Activated CD4-positive, alpha-beta T cell treated with anti-CD3 and anti-CD28 coated beads for 36 hours (primary cell): ENCODE data around the gene LDAF1. TPM values are rescaled to one million over a fixed set of nuclear protein-coding genes. Genes with fewer than 3 reads are reported as not detected.
"Not testable (repeated sequence)": the region's sequence is repeated elsewhere in the genome, so short reads cannot be mapped to it uniquely, and the experiment has no call there.

Experiments
- ATAC-seq: fragments of 200-7000 bp; cut with Tn5 transposase; one replicate; pipeline ENCODE4 v1.10.0; 2021; ENCODE audit warnings: mild to moderate bottlenecking, moderate library complexity
- CTCF ChIA-PET: fragments of 350-600 bp; sonication (Branson Sonifier 250); formaldehyde crosslinking; loops from one replicate; lab custom pipeline; 2021; ENCODE audit warnings: antibody characterized with exemption; lab: Charles Lee
- POLR2A ChIA-PET: fragments of 350-600 bp; sonication (Branson Sonifier 250); formaldehyde crosslinking; loops from one replicate; lab custom pipeline; 2021; ENCODE audit warnings: antibody characterized with exemption, inconsistent platforms; lab: Charles Lee
- DNase-seq: peaks from one replicate; pipeline ENCODE4 v3.0.0-alpha.2; 2020
- H3K27ac Mint-ChIP-seq: one replicate; pipeline ENCODE4 v1.8.0; 2021; ENCODE audit warnings: mixed read lengths
- H3K27me3 Mint-ChIP-seq: one replicate; pipeline ENCODE4 v1.8.0; 2021; ENCODE audit warnings: mixed read lengths
- H3K36me3 Mint-ChIP-seq: one replicate; pipeline ENCODE4 v1.8.0; 2021; ENCODE audit warnings: low read depth, mixed read lengths
- H3K4me1 Mint-ChIP-seq: one replicate; pipeline ENCODE4 v1.8.0; 2021; ENCODE audit warnings: mixed read lengths
- H3K4me3 Mint-ChIP-seq: one replicate; pipeline ENCODE4 v1.8.0; 2021; ENCODE audit warnings: mild to moderate bottlenecking, moderate library complexity, mixed read lengths
- H3K9me3 Mint-ChIP-seq: one replicate; pipeline ENCODE4 v1.8.0; 2021; ENCODE audit warnings: low read depth, mixed read lengths
- intact Hi-C, 2 experiments: fragments of 100-400 bp; cut with DNase I in 1 of 2; cut with micrococcal nuclease in 1 of 2; formaldehyde crosslinking; loops; one replicate each; pipeline versions ENCODE4 v1.14.2 to v1.15.1; 2022 to 2024; cut with DNase I, micrococcal nuclease
- total RNA-seq, 2 experiments: library from RNA; stranded (reverse); gene quantifications; one replicate each; pipeline ENCODE4 v1.2.3, GENCODE V29; 2021

Gene LDAF1
- total RNA-seq, 2 experiments from 2014 or later, result 7.2 to 11.7 TPM

DNA sequence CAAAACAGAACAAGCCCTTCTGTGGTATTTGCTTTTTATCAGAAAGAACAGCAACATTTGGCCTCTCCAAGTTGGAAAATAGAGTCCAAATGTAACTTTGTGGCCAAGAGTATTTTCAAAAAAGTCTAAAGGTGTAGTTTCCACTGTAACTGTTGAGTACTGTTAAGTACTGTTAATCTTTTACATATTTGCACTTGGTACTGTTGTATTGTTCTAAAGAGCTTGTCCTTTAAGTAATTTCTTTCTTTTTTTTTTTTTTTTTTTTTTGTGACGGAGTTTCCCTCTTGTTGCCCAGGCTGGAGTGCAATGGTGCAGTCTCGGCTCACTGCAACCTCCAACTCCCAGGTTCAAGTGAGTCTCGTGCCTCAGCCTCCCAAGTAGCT is 21.5 kb downstream of the LDAF1 start:
- Mint-ChIP-seq H3K36me3 (peaks cover 61% of the 10 kb centered on the region), H3K27me3 (no peaks in the 10 kb centered on the region), H3K4me1 (peaks cover 7% of the 10 kb centered on the region), H3K9me3 (peaks cover 19% of the 10 kb centered on the region), H3K4me3 (no peak overlapping the region), H3K27ac (no peak overlapping the region)
- no peak for ATAC-seq
- DNase-seq, result no peak
- intact Hi-C loops, result no loop called here
- ChIA-PET POLR2A (no interaction called here), CTCF (interaction anchor here (0.9 kb wide), 1 partner anchor 9 kb away, joined by 3 read pairs; no protein-coding TSS in a partner anchor)

DNA sequence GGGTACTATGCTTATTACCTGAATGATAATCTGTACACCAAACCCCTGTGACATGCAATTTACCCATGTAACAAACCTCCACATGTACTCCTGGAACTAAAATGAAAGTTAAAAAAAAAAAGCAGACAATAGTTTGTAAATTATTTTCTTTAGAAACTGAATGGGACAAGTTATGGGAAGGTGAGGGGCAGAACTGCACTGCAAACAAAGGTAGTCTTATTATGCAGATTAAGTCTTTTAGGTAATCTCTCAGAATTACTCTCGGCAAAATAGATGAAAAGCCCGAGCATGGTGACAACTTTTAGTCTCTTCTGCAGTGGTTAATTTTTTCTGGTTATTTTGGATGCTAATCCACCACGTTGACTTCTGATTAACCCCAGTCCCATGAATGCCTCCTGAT is 25.5 kb downstream of the LDAF1 start:
- intact Hi-C loops, result no loop called here
- H3K4me3 Mint-ChIP-seq, result no peak overlapping the region

GRCh38 chr16:21184834-21185233 is 26.4 kb downstream of the LDAF1 start:
- Mint-ChIP-seq H3K36me3 (peaks cover 41% of the 10 kb centered on the region), H3K4me3 (no peak overlapping the region), H3K27ac (peak overlapping the region; percentile 44), H3K27me3 (peaks cover 3% of the 10 kb centered on the region), H3K4me1 (peaks cover 28% of the 10 kb centered on the region), H3K9me3 (peaks cover 19% of the 10 kb centered on the region)
- POLR2A ChIA-PET, result no interaction called here
- intact Hi-C loops, result loop anchor here in 1 of 2 experiments (5.0 kb wide), 1 partner anchor 372 kb away; no protein-coding TSS in a partner anchor
- DNase-seq (peak; percentile 50), ATAC-seq (peak; percentile 81)
- CTCF ChIA-PET, result no interaction called here

More for the DNA sequence above, 25.5 kb downstream of the LDAF1 start:
- POLR2A ChIA-PET, result no interaction called here
- DNase-seq (no peak), ATAC-seq (no peak)
- Mint-ChIP-seq H3K27me3 (no peaks in the 10 kb centered on the region), H3K36me3 (peaks cover 48% of the 10 kb centered on the region), H3K4me1 (peaks cover 28% of the 10 kb centered on the region), H3K9me3 (peaks cover 19% of the 10 kb centered on the region), H3K27ac (no peak overlapping the region)
- CTCF ChIA-PET, result no interaction called here

GRCh38 chr16:21185659-21186325 is 27.3 kb downstream of the LDAF1 start:
- ChIA-PET POLR2A (interaction anchor here (0.6 kb wide), 1 partner anchor 1433 kb away, joined by 5 read pairs; no protein-coding TSS in a partner anchor), CTCF (interaction anchor here (0.5 to 0.7 kb wide), 3 partner anchors 17 to 383 kb away, joined by 3 to 4 read pairs (median 3); no protein-coding TSS in a partner anchor)
- intact Hi-C loops, result loop anchor here in 1 of 2 experiments (5.0 kb wide), 1 partner anchor 372 kb away; no protein-coding TSS in a partner anchor
- peaks cover 5% of the 10 kb centered on the region for H3K27me3 Mint-ChIP-seq
- peaks cover 21% of the 10 kb centered on the region for H3K9me3 Mint-ChIP-seq
- peaks cover 28% of the 10 kb centered on the region for H3K4me1 Mint-ChIP-seq
- H3K27ac Mint-ChIP-seq, result no peak overlapping the region
- H3K36me3 Mint-ChIP-seq, result peaks cover 36% of the 10 kb centered on the region
- DNase-seq (no peak), ATAC-seq (no peak)
- H3K4me3 Mint-ChIP-seq, result no peak overlapping the region

DNA sequence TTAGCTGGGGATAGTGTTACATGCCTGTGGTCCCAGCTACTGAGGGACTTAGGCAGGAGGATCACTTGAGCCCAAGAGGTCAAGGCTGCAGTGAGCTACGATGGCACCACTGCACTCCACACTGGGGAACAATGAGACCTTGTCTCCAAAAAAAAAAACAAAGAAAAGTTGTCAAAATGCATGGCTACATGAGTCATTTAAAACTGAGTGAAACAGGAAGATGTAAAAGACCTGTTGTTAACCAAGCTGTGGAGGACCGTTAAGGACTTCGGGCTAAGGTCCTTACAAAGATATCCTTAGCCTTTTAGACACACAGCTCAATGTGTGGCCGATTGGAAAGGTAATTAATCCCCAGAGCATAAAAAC is 27.8 kb downstream of the LDAF1 start:
- POLR2A ChIA-PET, result no interaction called here
- peaks cover 31% of the 10 kb centered on the region for H3K36me3 Mint-ChIP-seq

GRCh38 chr16:21189311-21189710 is 30.8 kb downstream of the LDAF1 start:
- Mint-ChIP-seq H3K9me3 (peaks cover 12% of the 10 kb centered on the region), H3K4me3 (no peak overlapping the region), H3K27ac (no peak overlapping the region), H3K27me3 (peaks cover 5% of the 10 kb centered on the region), H3K4me1 (peaks cover 29% of the 10 kb centered on the region), H3K36me3 (peaks cover 8% of the 10 kb centered on the region)
- intact Hi-C loops, result loop anchor here in 1 of 2 experiments (5.0 kb wide), 1 partner anchor 368 kb away; no protein-coding TSS in a partner anchor
- ChIA-PET CTCF (interaction anchor here (0.8 to 2.5 kb wide), 16 partner anchors 10 to 1446 kb away, joined by 3 to 10 read pairs (median 3); no protein-coding TSS in a partner anchor), POLR2A (no interaction called here)
- no peak for DNase-seq
- ATAC-seq, result no peak

More for the DNA sequence above, 27.8 kb downstream of the LDAF1 start:
- H3K27me3 Mint-ChIP-seq, result peaks cover 5% of the 10 kb centered on the region
- no peak overlapping the region for H3K4me3 Mint-ChIP-seq
- intact Hi-C loops, result loop anchor here in 1 of 2 experiments (5.0 kb wide), 1 partner anchor 371 kb away; no protein-coding TSS in a partner anchor
- CTCF ChIA-PET, result interaction anchor here (0.5 to 0.7 kb wide), 5 partner anchors 17 to 384 kb away, joined by 3 to 4 read pairs (median 3); no protein-coding TSS in a partner anchor
- H3K4me1 Mint-ChIP-seq, result peaks cover 28% of the 10 kb centered on the region
- DNase-seq (no peak), ATAC-seq (no peak)
- H3K9me3 Mint-ChIP-seq, result peaks cover 21% of the 10 kb centered on the region
- no peak overlapping the region for H3K27ac Mint-ChIP-seq

- H3K27ac Mint-ChIP-seq, result no peak overlapping the region
- no peak overlapping the region for H3K4me3 Mint-ChIP-seq
- no peak for DNase-seq
- no peak for ATAC-seq
- ChIA-PET CTCF (interaction anchor here (0.7 to 2.5 kb wide), 6 partner anchors 9 to 111 kb away, joined by 3 to 10 read pairs (median 4); no protein-coding TSS in a partner anchor), POLR2A (no interaction called here)
- peaks cover 2% of the 10 kb centered on the region for H3K36me3 Mint-ChIP-seq
- peaks cover 5% of the 10 kb centered on the region for H3K27me3 Mint-ChIP-seq
- peaks cover 5% of the 10 kb centered on the region for H3K9me3 Mint-ChIP-seq
- intact Hi-C loops, result no loop called here
- peaks cover 29% of the 10 kb centered on the region for H3K4me1 Mint-ChIP-seq
Measured at GRCh38 chr16:21190013-21190412, 31.5 kb downstream of the LDAF1 start.

GRCh38 chr16:21190599-21190998 is 32.1 kb downstream of the LDAF1 start:
- no peak overlapping the region for H3K27ac Mint-ChIP-seq
- no peak overlapping the region for H3K4me3 Mint-ChIP-seq
- POLR2A ChIA-PET, result no interaction called here
- intact Hi-C loops, result no loop called here
- DNase-seq, result no peak
- CTCF ChIA-PET, result interaction anchor here (1.6 to 2.5 kb wide), 2 partner anchors 31 to 88 kb away, joined by 4 to 10 read pairs; no protein-coding TSS in a partner anchor
- peaks cover 2% of the 10 kb centered on the region for H3K9me3 Mint-ChIP-seq
- peaks cover 26% of the 10 kb centered on the region for H3K4me1 Mint-ChIP-seq
- peaks cover 2% of the 10 kb centered on the region for H3K36me3 Mint-ChIP-seq
- peaks cover 5% of the 10 kb centered on the region for H3K27me3 Mint-ChIP-seq
- ATAC-seq, result no peak

GRCh38 chr16:21192991-21193390 is 34.5 kb downstream of the LDAF1 start:
- Mint-ChIP-seq H3K36me3 (no peaks in the 10 kb centered on the region), H3K4me3 (no peak overlapping the region), H3K9me3 (peaks cover 2% of the 10 kb centered on the region), H3K27me3 (peaks cover 5% of the 10 kb centered on the region), H3K27ac (no peak overlapping the region), H3K4me1 (peaks cover 18% of the 10 kb centered on the region)
- ATAC-seq (no peak), DNase-seq (no peak)
- intact Hi-C loops, result no loop called here
- CTCF ChIA-PET, result interaction anchor here (1.5 kb wide), 1 partner anchor 86 kb away, joined by 4 read pairs; no protein-coding TSS in a partner anchor
- POLR2A ChIA-PET, result no interaction called here

DNA sequence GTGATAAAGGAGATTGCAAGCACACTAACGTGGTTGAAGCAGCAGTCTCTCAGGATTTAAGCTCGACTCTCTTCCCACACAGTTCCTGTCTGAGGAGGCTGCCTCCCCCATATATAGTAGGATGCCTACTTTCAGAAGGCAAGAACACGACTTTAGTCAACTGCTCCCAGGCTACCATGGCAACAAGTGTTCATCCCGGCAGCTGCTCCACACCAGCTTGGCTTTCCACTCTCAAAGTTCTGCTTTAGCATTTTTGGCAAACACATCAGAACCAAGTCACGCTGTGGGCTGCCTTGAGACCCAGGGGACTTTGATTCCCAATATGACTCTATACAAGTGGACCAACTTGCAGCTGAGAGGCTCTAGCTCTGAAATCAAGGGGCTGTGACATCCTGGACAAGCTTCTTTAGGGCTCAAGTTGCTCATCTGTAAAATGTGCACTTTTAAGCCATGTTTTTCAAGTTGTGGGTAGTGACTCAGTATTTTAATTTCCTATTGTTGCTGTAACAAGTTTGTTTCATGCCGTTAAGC is 36.4 kb downstream of the LDAF1 start:
- no peak for DNase-seq
- Mint-ChIP-seq H3K4me1 (peaks cover 9% of the 10 kb centered on the region), H3K27me3 (peaks cover 9% of the 10 kb centered on the region), H3K36me3 (no peaks in the 10 kb centered on the region), H3K27ac (no peak overlapping the region), H3K9me3 (peaks cover 2% of the 10 kb centered on the region), H3K4me3 (no peak overlapping the region)
- intact Hi-C loops, result no loop called here
- peak; percentile 49 for ATAC-seq
- CTCF ChIA-PET, result interaction anchor here (0.7 to 1.3 kb wide), 2 partner anchors 36 to 106 kb away, joined by 3 to 4 read pairs; no protein-coding TSS in a partner anchor
- POLR2A ChIA-PET, result no interaction called here

DNA sequence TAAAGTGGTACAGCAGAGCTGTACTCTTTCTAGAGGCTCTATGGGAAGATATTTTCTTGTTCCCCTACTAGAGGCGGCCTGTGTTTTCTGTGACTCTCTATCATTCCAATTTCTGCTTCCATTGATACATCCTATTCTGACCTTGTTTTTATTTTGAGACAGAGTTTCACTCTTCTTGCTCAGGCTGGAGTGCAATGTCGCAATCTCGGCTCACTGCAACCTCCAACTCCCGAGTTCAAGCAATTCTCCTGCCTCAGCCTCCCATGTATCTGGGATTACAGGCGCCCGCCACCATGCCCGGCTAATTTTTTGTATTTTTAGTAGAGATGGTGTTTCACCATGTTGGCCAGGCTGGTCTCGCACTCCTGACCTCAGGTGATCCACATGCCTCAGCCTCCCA is 36.9 kb downstream of the LDAF1 start:
- H3K4me1 Mint-ChIP-seq, result not testable (repeated sequence)
- CTCF ChIA-PET, result interaction anchor here (0.7 kb wide), 1 partner anchor 35 kb away, joined by 3 read pairs; no protein-coding TSS in a partner anchor

More for the DNA sequence above, 36.9 kb downstream of the LDAF1 start:
- H3K4me3 Mint-ChIP-seq, POLR2A ChIA-PET, H3K36me3 Mint-ChIP-seq, H3K27me3 Mint-ChIP-seq, DNase-seq, H3K9me3 Mint-ChIP-seq, intact Hi-C loops, ATAC-seq, H3K27ac Mint-ChIP-seq: not testable (repeated sequence)
